Measurements from ENCODE around the gene ULK1. TPM values are rescaled to one million over a fixed set of nuclear protein-coding genes. Genes with fewer than 3 reads are reported as not detected.
A peak's percentile ranks its signal among the peaks of the same experiment; 100 is the strongest.

Gene ULK1
- total and polyA plus RNA-seq, 12 donors, result 2.9 to 123 (median 29.9) TPM

- TF ChIP-seq, protein P1, sequence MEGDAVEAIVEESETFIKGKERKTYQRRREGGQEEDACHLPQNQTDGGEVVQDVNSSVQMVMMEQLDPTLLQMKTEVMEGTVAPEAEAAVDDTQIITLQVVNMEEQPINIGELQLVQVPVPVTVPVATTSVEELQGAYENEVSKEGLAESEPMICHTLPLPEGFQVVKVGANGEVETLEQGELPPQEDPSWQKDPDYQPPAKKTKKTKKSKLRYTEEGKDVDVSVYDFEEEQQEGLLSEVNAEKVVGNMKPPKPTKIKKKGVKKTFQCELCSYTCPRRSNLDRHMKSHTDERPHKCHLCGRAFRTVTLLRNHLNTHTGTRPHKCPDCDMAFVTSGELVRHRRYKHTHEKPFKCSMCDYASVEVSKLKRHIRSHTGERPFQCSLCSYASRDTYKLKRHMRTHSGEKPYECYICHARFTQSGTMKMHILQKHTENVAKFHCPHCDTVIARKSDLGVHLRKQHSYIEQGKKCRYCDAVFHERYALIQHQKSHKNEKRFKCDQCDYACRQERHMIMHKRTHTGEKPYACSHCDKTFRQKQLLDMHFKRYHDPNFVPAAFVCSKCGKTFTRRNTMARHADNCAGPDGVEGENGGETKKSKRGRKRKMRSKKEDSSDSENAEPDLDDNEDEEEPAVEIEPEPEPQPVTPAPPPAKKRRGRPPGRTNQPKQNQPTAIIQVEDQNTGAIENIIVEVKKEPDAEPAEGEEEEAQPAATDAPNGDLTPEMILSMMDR (IDR thresholded peaks at IDR 0.05), result no peak
- TF ChIP-seq POLR2A (IDR thresholded peaks at IDR 0.05), result no peak
- Histone ChIP-seq H3K4me1 (replicated peaks in 1 of 2) (peaks cover 0 to 7% of the 10 kb centered on the region in 2 donors), H3K9me3 (replicated peaks in 1 of 3) (no peaks in the 10 kb centered on the region), H3K4me3 (no peak overlapping the region), H3K27me3 (no peaks in the 10 kb centered on the region), H3K27ac (no peak overlapping the region), H3K36me3 (replicated peaks in 1 of 2) (no peaks in the 10 kb centered on the region)
- WGBS, 4 donors, result 79 to 92% (median 88%) methylated on average over 10 of the region's 10 CpGs
- intact Hi-C loops (cut with DNase I), result no loop called here
- no peak for DNase-seq
These were observed 47.0 kb upstream of the ULK1 start for GRCh38 chr12:131847456-131847855.

DNA sequence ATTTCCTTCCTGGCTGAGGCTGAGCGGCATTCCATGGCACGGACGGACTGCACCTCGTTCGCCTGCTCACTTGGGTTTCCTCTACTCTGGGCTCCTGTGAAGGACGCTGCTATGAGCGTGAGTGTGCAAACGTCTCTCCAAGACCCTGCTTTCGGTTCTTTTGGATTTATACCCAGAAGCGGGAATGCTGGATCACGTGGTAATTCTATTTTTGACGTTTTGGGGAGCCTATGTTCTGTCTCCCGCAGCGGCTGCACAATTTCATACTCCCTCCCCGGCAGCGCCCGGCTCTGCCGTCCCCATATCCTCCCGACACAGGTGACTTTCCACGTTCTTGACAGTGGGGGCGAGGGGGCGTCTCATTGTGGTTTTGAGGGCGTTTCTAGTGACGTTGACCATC is 45.7 kb upstream of the ULK1 start:
- H3K9me3 ChIP-seq (replicated peaks in 1 of 3), result no peaks in the 10 kb centered on the region
- no peaks in the 10 kb centered on the region for H3K27me3 ChIP-seq
- H3K4me1 ChIP-seq (replicated peaks in 1 of 2), result peaks cover 0 to 7% of the 10 kb centered on the region in 2 donors
- no peak overlapping the region for H3K4me3 ChIP-seq
- no peaks in the 10 kb centered on the region for H3K36me3 ChIP-seq (replicated peaks in 1 of 2)
- intact Hi-C loops (cut with DNase I), result no loop called here
- no peak for DNase-seq
- no peak overlapping the region for H3K27ac ChIP-seq
- TF ChIP-seq, protein P1 (IDR thresholded peaks at IDR 0.05), result no peak
- TF ChIP-seq POLR2A (IDR thresholded peaks at IDR 0.05), result no peak
- WGBS, 4 donors, result 77 to 85% (median 82%) methylated on average over 14 to 24 of the region's 24 CpGs

DNA sequence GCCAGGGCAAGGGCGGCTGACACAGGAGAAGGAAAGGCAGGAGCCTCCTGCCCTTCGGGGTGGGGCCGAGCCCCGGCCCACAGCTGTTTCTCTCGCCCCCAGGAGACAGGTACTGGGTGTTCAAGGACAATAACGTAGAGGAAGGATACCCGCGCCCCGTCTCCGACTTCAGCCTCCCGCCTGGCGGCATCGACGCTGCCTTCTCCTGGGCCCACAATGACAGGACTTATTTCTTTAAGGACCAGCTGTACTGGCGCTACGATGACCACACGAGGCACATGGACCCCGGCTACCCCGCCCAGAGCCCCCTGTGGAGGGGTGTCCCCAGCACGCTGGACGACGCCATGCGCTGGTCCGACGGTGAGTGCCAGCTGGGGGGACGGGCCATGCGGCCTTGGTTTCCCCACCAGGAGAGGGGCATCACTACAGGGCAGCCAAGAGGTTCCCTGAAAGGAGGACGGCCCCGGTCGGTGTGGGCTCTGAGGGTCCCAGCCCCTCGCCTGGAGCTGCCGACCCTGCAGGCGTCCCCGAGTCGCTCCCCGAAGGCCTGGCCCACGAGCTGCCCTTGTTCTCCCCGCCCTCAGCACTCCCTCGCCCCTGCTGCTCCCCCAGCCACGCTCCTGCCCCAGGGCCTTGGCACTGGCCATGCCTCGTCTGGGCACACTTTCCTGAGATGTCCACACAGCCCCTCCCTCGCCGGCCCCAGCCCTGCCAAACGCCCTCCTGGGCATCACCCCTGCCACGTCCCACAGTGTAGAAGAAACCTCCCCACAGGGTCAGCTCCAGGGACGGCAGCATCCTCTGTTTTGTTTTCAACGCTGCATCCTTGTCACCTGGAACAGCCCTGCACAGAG is 44.5 kb upstream of the ULK1 start:
- TF ChIP-seq, protein P1 (IDR thresholded peaks at IDR 0.05), result no peak
- no peak for TF ChIP-seq POLR2A (IDR thresholded peaks at IDR 0.05)
- peaks cover 0 to 7% of the 10 kb centered on the region in 2 donors for H3K4me1 ChIP-seq (replicated peaks in 1 of 2)
- intact Hi-C loops (cut with DNase I), result loop anchor here in 1 of 2 donors (5.0 to 10.0 kb wide), 2 partner anchors 95 to 152 kb away; partner anchors contain the start of gene EP400
- 75 to 86% (median 82%) methylated on average over 11 to 47 of the region's 47 CpGs for WGBS, 4 donors
- DNase-seq, result no peak
- no peaks in the 10 kb centered on the region for H3K9me3 ChIP-seq (replicated peaks in 1 of 3)
- H3K4me3 ChIP-seq, result no peak overlapping the region
- no peaks in the 10 kb centered on the region for H3K27me3 ChIP-seq
- no peaks in the 10 kb centered on the region for H3K36me3 ChIP-seq (replicated peaks in 1 of 2)
- H3K27ac ChIP-seq, result no peak overlapping the region

- DNase-seq, result peak in 6 of 7 donors; percentile 59 to 77 (median 68)
- Histone ChIP-seq H3K36me3 (replicated peaks in 1 of 2) (no peaks in the 10 kb centered on the region), H3K4me3 (no peak overlapping the region), H3K27me3 (no peaks in the 10 kb centered on the region), H3K27ac (no peak overlapping the region), H3K4me1 (replicated peaks in 1 of 2) (peaks cover 0 to 7% of the 10 kb centered on the region in 2 donors), H3K9me3 (replicated peaks in 1 of 3) (no peaks in the 10 kb centered on the region)
- intact Hi-C loops (cut with DNase I), result loop anchor here in 1 of 2 donors (5.0 to 10.0 kb wide), 2 partner anchors 94 to 151 kb away; partner anchors contain the start of gene EP400
- TF ChIP-seq, protein P1 (IDR thresholded peaks at IDR 0.05), result peak; percentile 61 to 94 (median 84)
- no peak for TF ChIP-seq POLR2A (IDR thresholded peaks at IDR 0.05)
- WGBS, 4 donors, result 62 to 90% (median 69%) methylated on average over 9 to 41 of the region's 41 CpGs
These were observed 43.4 kb upstream of the ULK1 start for GRCh38 chr12:131850856-131851559.

Measured in adrenal gland (tissue), 12 donors.